A673 (cell line): ENCODE data around the gene EXOC3L4. TPM values are rescaled to one million over a fixed set of nuclear protein-coding genes. Genes with fewer than 3 reads are reported as not detected.
A peak's percentile ranks its signal among the peaks of the same experiment; 100 is the strongest.

ENCODE experiments used
- BruUV-seq: library from RNA; stranded (reverse); fragments of 400-500 nt; replicated peaks from 2 replicates; lab custom pipeline; 2021; lab: Mats Ljungman, UMichigan
- CTCF ChIA-PET: fragments of 300-600 bp; sonication (Branson Sonifier 250); formaldehyde crosslinking; loops from one replicate; lab custom pipeline; 2022; ENCODE audit warnings: antibody characterized with exemption; lab: Charles Lee
- POLR2A ChIA-PET: fragments of 300-600 bp; sonication (Branson Sonifier 250); formaldehyde crosslinking; loops from one replicate; lab custom pipeline; 2022; ENCODE audit warnings: antibody characterized with exemption; ENCODE audit not compliant: low non-redundant PET; lab: Charles Lee
- DNase-seq: peaks from one replicate; pipeline ENCODE4 v3.0.0-alpha.2; 2015; ENCODE audit warnings: low spot score
- H3K27ac ChIP-seq: fragments of 200-600 bp; sonication (generic); 2 replicates; pipeline ENCODE4 v1.5.1; 2016; ENCODE audit warnings: mixed run types, low read depth, mild to moderate bottlenecking, mixed read lengths, antibody characterized with exemption, low read length; ENCODE audit not compliant: poor library complexity, severe bottlenecking
- H3K27me3 ChIP-seq: fragments of 200-600 bp; sonication (generic); replicated peaks from 2 replicates; pipeline ENCODE4 v1.6.1; 2017; ENCODE audit warnings: mixed run types, low read depth, mild to moderate bottlenecking, mixed read lengths, antibody characterized with exemption, low read length; ENCODE audit not compliant: insufficient read depth, poor library complexity
- H3K36me3 ChIP-seq: fragments of 200-600 bp; sonication (generic); 2 replicates; pipeline ENCODE4 v1.6.1; 2016; ENCODE audit warnings: mixed run types, mild to moderate bottlenecking, mixed read lengths, antibody characterized with exemption, low read length; ENCODE audit not compliant: insufficient read depth, poor library complexity, severe bottlenecking
- H3K4me1 ChIP-seq: fragments of 200-600 bp; sonication (generic); 2 replicates; pipeline ENCODE4 v1.6.1; 2017; ENCODE audit warnings: mixed run types, mild to moderate bottlenecking, mixed read lengths, antibody characterized with exemption, low read length; ENCODE audit not compliant: insufficient read depth, poor library complexity, severe bottlenecking
- H3K4me3 ChIP-seq: fragments of 200-600 bp; sonication (generic); 2 replicates; pipeline ENCODE4 v1.5.1; 2016; ENCODE audit warnings: low read depth, mixed run types, mild to moderate bottlenecking, mixed read lengths, low read length; ENCODE audit not compliant: poor library complexity, severe bottlenecking
- H3K9me3 ChIP-seq: fragments of 200-600 bp; sonication (generic); 2 replicates; pipeline ENCODE4 v1.6.1; 2016; ENCODE audit warnings: mixed run types, low read depth, mild to moderate bottlenecking, mixed read lengths, antibody characterized with exemption, low read length; ENCODE audit not compliant: poor library complexity, severe bottlenecking
- CTCF ChIP-seq: fragments of 300-800, 200-600 bp; sonication (generic); conservative IDR thresholded peaks from 2 replicates; pipeline ENCODE4 v1.5.1; 2017; ENCODE audit warnings: low read depth, mild to moderate bottlenecking, antibody characterized with exemption, low read length, moderate library complexity, mixed read lengths
- EZH2 ChIP-seq: fragments of 200-600 bp; sonication (generic); IDR thresholded peaks from 2 replicates; pipeline ENCODE4 v1.6.1; 2017; ENCODE audit warnings: borderline replicate concordance, low read depth, mild to moderate bottlenecking, mixed read lengths, antibody characterized with exemption, low read length; ENCODE audit not compliant: poor library complexity, severe bottlenecking
- intact Hi-C: fragments of 100-400 bp; cut with micrococcal nuclease; formaldehyde crosslinking; loops from one replicate; pipeline ENCODE4 v1.10.0; 2022; ENCODE audit not compliant: unreplicated experiment
- total RNA-seq: library from RNA; stranded (reverse); gene quantifications from 2 replicates; pipeline ENCODE4 v1.2.3, GENCODE V29; 2021

Gene EXOC3L4
- total RNA-seq, 1 experiment from 2014 or later = not detected

GRCh38 chr14:103058164-103059055, 36.1 kb upstream of the EXOC3L4 start:
- H3K36me3 ChIP-seq = no peaks in the 10 kb centered on the region
- TF ChIP-seq CTCF = no peak
- no peak for TF ChIP-seq EZH2
- no peaks in the 10 kb centered on the region for H3K9me3 ChIP-seq
- TSS peak; percentile 44 for BruUV-seq
- CTCF ChIA-PET = no interaction called here
- H3K4me3 ChIP-seq = peak overlapping the region; percentile 94
- POLR2A ChIA-PET = no interaction called here
- intact Hi-C loops = no loop called here
- H3K4me1 ChIP-seq = peaks cover 19% of the 10 kb centered on the region
- no peak for DNase-seq
- H3K27me3 ChIP-seq = no peaks in the 10 kb centered on the region
- peak overlapping the region; percentile 73 for H3K27ac ChIP-seq

- no peak for DNase-seq
- Histone ChIP-seq H3K27ac (no peak overlapping the region), H3K36me3 (no peaks in the 10 kb centered on the region), H3K27me3 (no peaks in the 10 kb centered on the region), H3K9me3 (no peaks in the 10 kb centered on the region), H3K4me1 (peaks cover 19% of the 10 kb centered on the region), H3K4me3 (no peak overlapping the region)
- POLR2A ChIA-PET = no interaction called here
- TF ChIP-seq CTCF (no peak), EZH2 (no peak)
- BruUV-seq = no TSS peak
- CTCF ChIA-PET = no interaction called here
- intact Hi-C loops = no loop called here
Measured at GRCh38 chr14:103059556-103059955, 35.0 kb upstream of the EXOC3L4 start.

GRCh38 chr14:103061482-103061976, 33.0 kb upstream of the EXOC3L4 start:
- H3K27ac ChIP-seq = no peak overlapping the region
- TF ChIP-seq EZH2 (no peak), CTCF (no peak)
- DNase-seq = no peak
- intact Hi-C loops = no loop called here
- peaks cover 11% of the 10 kb centered on the region for H3K4me1 ChIP-seq
- no peak overlapping the region for H3K4me3 ChIP-seq
- H3K36me3 ChIP-seq = no peaks in the 10 kb centered on the region
- POLR2A ChIA-PET = interaction anchor here (0.6 kb wide), 1 partner anchor 78 kb away, joined by 3 read pairs; no protein-coding TSS in a partner anchor
- no peaks in the 10 kb centered on the region for H3K9me3 ChIP-seq
- BruUV-seq = no TSS peak
- H3K27me3 ChIP-seq = no peaks in the 10 kb centered on the region
- CTCF ChIA-PET = no interaction called here
